PC-9 (cell line): Measurements from ENCODE around the gene NLRP12. TPM values are rescaled to one million over a fixed set of nuclear protein-coding genes. Genes with fewer than 3 reads are reported as not detected.
"Not testable (repeated sequence)": the region's sequence is repeated elsewhere in the genome, so short reads cannot be mapped to it uniquely, and the experiment has no call there.

ENCODE experiments used
- BruUV-seq: library from RNA; stranded (reverse); fragments of 400-500 nt; replicated peaks from 2 replicates; lab custom pipeline; 2021; lab: Mats Ljungman, UMichigan
- CTCF ChIA-PET: fragments of 300-600 bp; sonication (Branson Sonifier 250); formaldehyde crosslinking; loops from one replicate; lab custom pipeline; 2022; ENCODE audit warnings: antibody characterized with exemption; lab: Charles Lee
- POLR2A ChIA-PET: fragments of 300-600 bp; sonication (Branson Sonifier 250); formaldehyde crosslinking; loops from one replicate; lab custom pipeline; 2022; ENCODE audit warnings: antibody characterized with exemption; ENCODE audit not compliant: unreplicated experiment; lab: Charles Lee
- DNase-seq, 2 experiments: peaks; one replicate each; pipeline versions ENCODE4 v3.0.0 to v3.0.0-alpha.2; 2015 to 2022; ENCODE audit warnings: mixed read lengths in 1 of 2
- H2AFZ ChIP-seq: fragments of 200-600 bp; sonication (generic); 2 replicates; pipeline ENCODE4 v1.8.1; 2017; ENCODE audit warnings: antibody characterized with exemption
- H3F3A ChIP-seq: fragments of 200-600 bp; sonication (generic); 2 replicates; pipeline ENCODE4 v1.8.1; 2017; ENCODE audit warnings: antibody characterized with exemption, mild to moderate bottlenecking, low read depth; ENCODE audit not compliant: insufficient read depth
- H3K27ac ChIP-seq: fragments of 200-600 bp; sonication (generic); 2 replicates; pipeline ENCODE4 v1.6.1; 2016; ENCODE audit warnings: mixed run types
- H3K27me3 ChIP-seq: fragments of 200-600 bp; sonication (generic); 2 replicates; pipeline ENCODE4 v1.6.1; 2016; ENCODE audit warnings: low read depth, mixed run types; ENCODE audit not compliant: insufficient read depth
- H3K36me3 ChIP-seq: fragments of 200-600 bp; sonication (generic); 2 replicates; pipeline ENCODE4 v1.6.1; 2016; ENCODE audit warnings: low read depth, mixed run types
- H3K4me1 ChIP-seq: fragments of 200-600 bp; sonication (generic); replicated peaks from 2 replicates; pipeline ENCODE4 v1.6.1; 2016; ENCODE audit warnings: mixed run types; ENCODE audit not compliant: insufficient read depth
- H3K4me2 ChIP-seq: fragments of 200-600 bp; sonication (generic); 2 replicates; pipeline ENCODE4 v1.6.1; 2017; ENCODE audit warnings: mixed run types
- H3K4me3 ChIP-seq: fragments of 200-600 bp; sonication (generic); 2 replicates; pipeline ENCODE4 v1.6.1; 2016; ENCODE audit warnings: mixed run types
- H3K79me2 ChIP-seq: fragments of 200-600 bp; sonication (generic); 2 replicates; pipeline ENCODE4 v1.6.1; 2017; ENCODE audit warnings: low read depth, mixed run types
- H3K9me2 ChIP-seq: fragments of 200-600 bp; sonication (generic); 2 replicates; pipeline ENCODE4 v1.8.1; 2017; ENCODE audit warnings: mild to moderate bottlenecking; ENCODE audit not compliant: insufficient read depth
- H3K9me3 ChIP-seq: fragments of 200-600 bp; sonication (generic); 2 replicates; pipeline ENCODE4 v1.8.1; 2016; ENCODE audit warnings: low read depth; ENCODE audit not compliant: insufficient read depth
- H4K20me1 ChIP-seq: fragments of 200-600 bp; sonication (generic); 2 replicates; pipeline ENCODE4 v1.8.1; 2017; ENCODE audit not compliant: insufficient read depth
- CTCF ChIP-seq: fragments of 200-600 bp; sonication (generic); conservative IDR thresholded peaks from 2 replicates; pipeline ENCODE4 v1.6.1; 2017; ENCODE audit warnings: mixed run types, antibody characterized with exemption, mild to moderate bottlenecking, moderate library complexity
- EZH2 ChIP-seq: fragments of 200-600 bp; sonication (generic); IDR thresholded peaks from 2 replicates; pipeline ENCODE4 v1.8.0; 2017; ENCODE audit warnings: antibody characterized with exemption, low read depth
- intact Hi-C: fragments of 100-400 bp; cut with micrococcal nuclease; formaldehyde crosslinking; loops from one replicate; pipeline ENCODE4 v1.10.0; 2022; ENCODE audit not compliant: unreplicated experiment
- total RNA-seq: library from RNA; stranded (reverse); gene quantifications from 2 replicates; pipeline ENCODE4 v1.2.3, GENCODE V29; 2021

NLRP12 gene
- total RNA-seq, 1 experiment from 2014 or later: 0.37 TPM

- no peaks in the 10 kb centered on the region for H3K36me3 ChIP-seq
- ChIA-PET CTCF (no interaction called here), POLR2A (interaction anchor here (0.8 kb wide), 1 partner anchor 147 kb away, joined by 5 read pairs; no protein-coding TSS in a partner anchor)
- no peaks in the 10 kb centered on the region for H4K20me1 ChIP-seq
- intact Hi-C loops: loop anchor here (5.0 kb wide), 1 partner anchor 257 kb away; the partner anchor contains the start of genes NDUFA3 and OSCAR
- no peak overlapping the region for H3K27ac ChIP-seq
- H3K4me1 ChIP-seq: peaks cover 39% of the 10 kb centered on the region
- H3K4me3 ChIP-seq: no peak overlapping the region
- no peak overlapping the region for H3K4me2 ChIP-seq
- H3K9me2 ChIP-seq: no peaks in the 10 kb centered on the region
- DNase-seq: no peak
- H2AFZ ChIP-seq: no peak overlapping the region
- no peaks in the 10 kb centered on the region for H3K79me2 ChIP-seq
- H3K9me3 ChIP-seq: no peaks in the 10 kb centered on the region
- no TSS peak for BruUV-seq
- H3K27me3 ChIP-seq: no peaks in the 10 kb centered on the region
- no peak for TF ChIP-seq EZH2
- no peak for TF ChIP-seq CTCF
- peaks cover 35% of the 10 kb centered on the region for H3F3A ChIP-seq
These were observed 20.7 kb upstream of the NLRP12 start for GRCh38 chr19:53844849-53845246.

- Histone ChIP-seq H3F3A (peaks cover 50% of the 10 kb centered on the region), H3K4me1 (peaks cover 57% of the 10 kb centered on the region), H3K4me2 (peak overlapping the region; percentile 47), H3K27ac (peak overlapping the region; percentile 72)
- DNase-seq: peak; percentile 66 to 70
- CTCF ChIA-PET: interaction anchor here (0.5 to 1.4 kb wide), 7 partner anchors 10 to 261 kb away, joined by 3 to 10 read pairs (median 6); no protein-coding TSS in a partner anchor
- H3K9me2 ChIP-seq, H2AFZ ChIP-seq, POLR2A ChIA-PET, H4K20me1 ChIP-seq, H3K4me3 ChIP-seq, BruUV-seq, H3K79me2 ChIP-seq, H3K36me3 ChIP-seq, H3K9me3 ChIP-seq, H3K27me3 ChIP-seq: not testable (repeated sequence)
- intact Hi-C loops: loop anchor here (5.0 kb wide), 1 partner anchor 261 kb away; the partner anchor contains the start of genes NDUFA3 and OSCAR
These were observed 16.8 kb upstream of the NLRP12 start for GRCh38 chr19:53840914-53841313.

- H3K27ac ChIP-seq, BruUV-seq, H3K9me3 ChIP-seq, CTCF ChIA-PET, DNase-seq, H2AFZ ChIP-seq, H3K4me2 ChIP-seq, H3K79me2 ChIP-seq, H3K36me3 ChIP-seq, H3K27me3 ChIP-seq, H4K20me1 ChIP-seq, H3K9me2 ChIP-seq, H3K4me3 ChIP-seq, POLR2A ChIA-PET: not testable (repeated sequence)
- intact Hi-C loops: loop anchor here (5.0 kb wide), 1 partner anchor 262 kb away; the partner anchor contains the start of genes NDUFA3 and OSCAR
- peaks cover 57% of the 10 kb centered on the region for H3K4me1 ChIP-seq
- peaks cover 50% of the 10 kb centered on the region for H3F3A ChIP-seq
These were observed 16.1 kb upstream of the NLRP12 start for GRCh38 chr19:53840241-53840640.

- H3K9me2 ChIP-seq, H3K27me3 ChIP-seq, POLR2A ChIA-PET, H4K20me1 ChIP-seq, intact Hi-C loops, CTCF ChIA-PET, H3K4me3 ChIP-seq, H3K79me2 ChIP-seq, H3K9me3 ChIP-seq, DNase-seq, H2AFZ ChIP-seq, H3K36me3 ChIP-seq: not testable (repeated sequence)
- Histone ChIP-seq H3F3A (peaks cover 41% of the 10 kb centered on the region), H3K4me1 (peaks cover 49% of the 10 kb centered on the region), H3K27ac (peak overlapping the region; percentile 52; the same call in 1 of the 2 replicates), H3K4me2 (peak overlapping the region; percentile 14; the same call in 1 of the 2 replicates)
- TSS peak; percentile 94 for BruUV-seq
These were observed 14.3 kb upstream of the NLRP12 start for GRCh38 chr19:53838446-53838845.

- H3K27me3 ChIP-seq, H2AFZ ChIP-seq, H3K9me3 ChIP-seq, H3K36me3 ChIP-seq, H3K4me3 ChIP-seq, H3K4me1 ChIP-seq, CTCF ChIA-PET, H3K79me2 ChIP-seq, H3K27ac ChIP-seq, BruUV-seq, H3F3A ChIP-seq, DNase-seq, H4K20me1 ChIP-seq, POLR2A ChIA-PET, H3K4me2 ChIP-seq, H3K9me2 ChIP-seq, intact Hi-C loops: not testable (repeated sequence)
These were observed 8.7 kb upstream of the NLRP12 start for GRCh38 chr19:53832861-53833260.
